Medulla oblongata (tissue), 1 donor: ENCODE measurements around the gene LTBP1.
"Not testable (repeated sequence)": the region's sequence is repeated elsewhere in the genome, so short reads cannot be mapped to it uniquely, and the experiment has no call there.

Experiments
- DNase-seq: peaks from one replicate; pipeline ENCODE4 v3.0.0-alpha.2; 2015; ENCODE audit errors: extremely low spot score

The LTBP1 gene

GRCh38 chr2:32963941-32964340, 17.2 kb downstream of the LTBP1 start:
- DNase-seq: no peak

- DNase-seq: no peak
Measured at GRCh38 chr2:32965523-32966171, 18.9 kb downstream of the LTBP1 start.

GRCh38 chr2:32969444-32970162, 22.9 kb downstream of the LTBP1 start:
- DNase-seq: no peak

DNA sequence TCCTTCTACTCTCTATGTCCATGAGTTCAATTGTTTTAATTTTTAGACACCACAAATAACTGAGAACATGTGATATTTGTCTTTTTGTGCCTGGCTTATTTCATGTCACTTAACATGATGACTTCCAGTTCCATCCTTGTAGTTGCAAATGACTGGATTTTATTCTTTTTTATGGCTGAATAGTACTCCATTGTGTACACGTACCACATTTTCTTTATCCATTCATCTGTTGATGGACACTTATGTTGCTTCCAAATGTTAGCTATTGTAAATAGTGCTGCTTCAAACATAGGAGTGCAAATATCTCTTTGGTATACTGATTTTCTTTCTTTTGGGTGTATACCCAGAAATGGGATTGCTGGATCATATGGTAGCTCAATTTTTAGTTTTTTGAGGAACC, 27.0 kb downstream of the LTBP1 start:
- not testable (repeated sequence) for DNase-seq

DNA sequence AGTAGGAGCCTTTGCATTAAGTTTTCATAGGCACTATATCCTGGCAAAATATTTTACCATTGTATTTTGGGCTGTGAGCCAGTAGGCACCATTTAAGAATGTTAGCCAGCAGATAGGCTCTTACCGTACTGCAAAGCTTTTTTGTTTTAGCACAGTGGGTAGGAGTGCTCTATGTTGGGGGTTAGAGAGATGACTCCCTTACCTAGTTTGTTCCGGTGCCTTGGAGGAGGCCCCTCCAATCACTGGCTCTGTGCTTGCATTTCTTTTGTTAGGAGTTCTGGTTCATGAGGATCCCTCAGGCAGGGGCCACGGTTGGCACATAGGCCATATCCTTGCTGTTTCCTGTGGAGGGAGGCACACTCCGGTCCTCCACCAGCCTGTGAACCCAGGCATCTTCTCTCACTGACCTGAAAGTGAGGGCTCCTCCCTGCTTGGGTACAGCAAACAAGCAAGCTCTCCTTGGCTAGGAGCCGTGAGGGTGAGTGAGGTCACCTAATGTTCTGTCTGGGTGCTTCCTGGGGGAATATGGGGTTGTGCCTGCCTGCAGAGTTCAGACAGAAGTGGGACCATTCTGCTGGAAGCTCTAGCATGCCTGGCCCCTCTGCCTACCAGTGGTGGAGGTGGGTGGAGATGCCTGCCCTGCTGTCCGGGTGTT, 29.8 kb downstream of the LTBP1 start:
- no peak for DNase-seq

DNA sequence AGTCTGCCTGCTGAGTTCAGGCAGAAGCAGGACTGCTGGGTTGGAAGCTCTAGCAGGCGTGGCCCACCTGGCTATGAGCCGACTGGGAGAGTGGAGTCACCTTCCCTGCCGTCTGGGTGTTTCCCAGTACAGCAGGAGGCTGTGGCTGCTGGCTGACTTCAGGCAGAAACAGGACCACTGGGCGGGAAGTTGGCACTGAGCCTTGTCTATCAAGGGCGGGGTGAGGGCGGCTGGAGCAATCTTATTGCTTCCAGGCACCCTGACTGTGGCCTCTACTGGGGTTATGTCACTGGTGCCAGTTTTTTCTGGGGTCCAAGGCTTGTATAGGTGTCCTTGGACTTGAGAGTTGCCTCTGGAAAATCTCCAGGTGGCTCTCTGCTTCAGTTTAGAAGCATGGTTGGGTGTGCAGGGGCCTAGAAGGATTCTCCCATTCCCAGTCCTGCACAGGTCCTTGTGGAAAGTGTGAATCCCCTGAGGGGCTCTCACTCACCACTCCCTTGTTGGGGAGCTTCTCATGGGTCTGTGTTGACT, 30.5 kb downstream of the LTBP1 start:
- no peak for DNase-seq

DNA sequence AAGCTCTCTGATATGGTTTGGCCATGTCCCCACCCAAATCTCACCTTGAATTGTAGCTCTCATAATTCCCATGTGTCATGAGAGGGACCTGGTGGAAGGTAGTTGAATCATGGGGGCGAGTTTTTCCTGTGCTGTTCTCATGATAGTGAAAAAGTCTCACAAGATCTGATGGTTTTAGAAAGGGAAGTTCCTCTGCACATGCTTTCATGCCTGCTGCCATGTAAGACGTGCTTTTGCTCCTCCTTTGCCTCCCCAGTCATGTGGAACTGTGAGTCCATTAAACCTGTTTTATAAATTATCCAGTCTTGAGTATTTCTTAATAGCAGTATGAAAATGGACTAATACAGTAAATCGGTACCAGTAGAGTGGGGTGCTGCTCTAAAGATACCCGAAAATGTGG, 34.9 kb downstream of the LTBP1 start:
- no peak for DNase-seq

DNA sequence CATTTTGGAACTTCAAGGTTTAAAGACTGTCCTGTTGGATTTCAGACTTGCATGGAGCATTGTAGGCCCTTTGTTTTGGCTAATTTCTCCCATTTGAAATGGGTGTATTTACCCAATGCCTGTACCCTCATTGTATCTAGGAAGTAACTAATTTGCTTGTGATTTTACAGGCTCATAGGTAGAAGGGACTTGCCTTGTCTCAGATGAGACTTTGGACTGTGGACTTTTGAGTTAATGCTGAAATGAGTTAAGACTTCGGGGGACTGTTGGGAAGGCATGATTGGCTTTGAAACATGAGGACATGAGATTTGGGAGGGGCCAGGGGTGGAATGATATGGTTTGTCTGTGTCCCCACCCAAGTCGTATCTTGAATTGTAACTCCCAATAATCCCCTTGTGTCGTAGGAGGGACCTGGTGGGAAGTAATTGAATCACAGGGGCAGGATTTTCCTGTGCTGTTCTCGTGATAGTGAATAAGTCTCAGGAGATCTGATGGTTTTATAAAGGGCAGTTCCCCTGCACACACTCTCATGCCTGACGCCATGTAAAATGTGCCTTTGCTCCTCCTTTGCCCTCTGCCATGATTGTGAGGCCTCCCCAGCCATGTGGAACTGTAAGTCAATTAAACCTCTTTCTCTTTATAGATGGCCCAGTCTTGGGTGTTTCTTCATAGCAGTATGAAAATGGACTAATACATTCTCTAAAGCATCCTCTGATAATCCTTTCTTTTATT, 36.6 kb downstream of the LTBP1 start:
- DNase-seq: not testable (repeated sequence)

DNA sequence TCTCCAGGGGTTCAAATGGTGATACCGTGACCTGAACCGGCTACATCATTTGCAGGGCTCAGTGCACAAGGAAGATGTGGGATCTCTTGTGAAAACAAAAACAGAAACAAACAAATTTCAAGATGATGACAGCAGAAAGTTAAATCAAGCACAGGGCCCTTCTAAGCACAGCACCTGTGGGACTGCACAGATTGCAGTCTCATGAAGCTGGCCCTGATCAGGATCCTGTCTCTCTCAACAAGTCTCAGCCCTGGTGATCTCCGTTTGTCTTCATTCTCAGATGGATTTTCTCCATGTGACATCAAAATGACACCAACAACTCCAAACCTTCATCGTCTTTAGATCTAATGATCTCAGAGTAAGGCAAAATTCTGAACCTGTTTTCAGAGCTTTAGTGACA, 39.7 kb downstream of the LTBP1 start:
- no peak for DNase-seq

GRCh38 chr2:32988525-32988924, 41.8 kb downstream of the LTBP1 start:
- DNase-seq: no peak

GRCh38 chr2:32990556-32990955, 43.8 kb downstream of the LTBP1 start:
- DNase-seq: no peak

DNA sequence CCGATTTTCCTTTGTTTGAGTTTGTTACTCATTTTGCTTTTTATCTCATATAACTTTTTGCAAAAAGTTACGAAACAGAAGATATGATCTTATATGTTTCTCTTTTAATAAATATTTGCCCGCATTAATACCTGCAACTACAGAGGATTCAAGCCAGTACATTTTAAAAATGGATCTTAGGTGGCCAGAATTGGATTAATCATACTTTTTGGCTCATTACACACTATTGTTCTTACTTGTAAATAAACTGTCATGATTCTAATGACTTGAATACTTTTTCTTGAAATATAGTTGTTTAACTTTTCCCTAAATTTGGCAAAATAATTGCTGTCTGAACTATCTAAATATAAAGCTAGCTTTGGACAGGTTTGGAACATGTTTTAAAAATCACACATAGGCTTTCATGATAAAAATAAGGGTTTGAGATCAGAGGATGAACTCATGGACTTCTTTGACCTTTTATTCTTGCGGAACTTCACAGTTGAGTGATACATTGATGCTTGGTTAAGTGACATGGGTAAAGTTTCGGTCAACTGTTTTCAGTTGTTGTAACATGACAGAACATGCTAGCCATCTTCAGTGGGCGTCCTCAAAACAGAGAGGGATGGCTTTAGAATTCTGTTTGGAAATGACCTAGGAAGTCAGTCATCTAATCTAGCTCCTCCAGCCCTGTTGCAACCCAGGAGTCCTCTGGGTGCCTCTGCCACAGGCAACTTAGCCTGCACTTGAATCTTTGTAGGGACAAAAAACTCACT, 44.5 kb downstream of the LTBP1 start:
- DNase-seq: no peak

- DNase-seq: no peak
Measured at GRCh38 chr2:32993005-32993539, 46.3 kb downstream of the LTBP1 start.

DNA sequence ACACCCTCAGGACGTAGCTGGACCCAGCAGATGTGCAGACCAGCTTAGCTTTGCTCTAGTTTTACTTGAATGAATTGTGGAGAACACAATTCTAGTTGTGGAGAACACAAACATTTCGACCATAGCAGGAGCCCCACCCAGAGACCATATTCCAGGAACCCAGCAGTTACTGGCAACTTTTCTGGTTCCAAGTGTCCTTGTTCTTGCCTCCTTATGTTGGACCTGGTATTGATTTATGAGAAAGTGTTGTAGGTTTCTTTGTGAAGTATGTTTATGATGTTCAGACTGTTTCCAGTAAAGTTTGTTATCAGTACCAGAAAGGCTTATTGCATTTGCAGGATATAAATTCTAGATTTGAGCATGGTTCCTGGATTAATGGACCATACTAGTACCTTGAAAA, 51.0 kb downstream of the LTBP1 start:
- DNase-seq: no peak

- DNase-seq: no peak
Measured at GRCh38 chr2:33000986-33001385, 54.2 kb downstream of the LTBP1 start.

DNA sequence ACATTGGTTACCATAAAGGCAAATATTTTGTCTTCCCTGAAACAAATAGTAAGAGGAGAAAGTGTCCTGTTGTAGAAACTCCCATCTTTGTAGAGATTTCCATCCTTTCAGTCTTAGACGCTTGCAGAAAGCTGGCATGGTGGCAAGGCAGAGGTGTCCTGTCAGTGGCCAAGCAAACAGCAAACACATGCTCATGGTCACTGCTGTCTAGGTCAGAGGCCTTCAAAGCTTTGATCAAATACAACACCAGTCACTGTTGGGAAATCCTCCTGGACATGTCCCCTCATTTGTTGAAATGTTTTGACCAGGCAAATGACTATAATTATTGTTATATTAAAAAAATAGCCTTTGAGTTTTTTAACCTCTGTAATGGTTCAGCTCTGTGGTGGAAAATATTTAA, 55.1 kb downstream of the LTBP1 start:
- DNase-seq: no peak

GRCh38 chr2:33002863-33003262, 56.1 kb downstream of the LTBP1 start:
- no peak for DNase-seq

- no peak for DNase-seq
Measured at GRCh38 chr2:33005057-33005456, 58.3 kb downstream of the LTBP1 start.

DNA sequence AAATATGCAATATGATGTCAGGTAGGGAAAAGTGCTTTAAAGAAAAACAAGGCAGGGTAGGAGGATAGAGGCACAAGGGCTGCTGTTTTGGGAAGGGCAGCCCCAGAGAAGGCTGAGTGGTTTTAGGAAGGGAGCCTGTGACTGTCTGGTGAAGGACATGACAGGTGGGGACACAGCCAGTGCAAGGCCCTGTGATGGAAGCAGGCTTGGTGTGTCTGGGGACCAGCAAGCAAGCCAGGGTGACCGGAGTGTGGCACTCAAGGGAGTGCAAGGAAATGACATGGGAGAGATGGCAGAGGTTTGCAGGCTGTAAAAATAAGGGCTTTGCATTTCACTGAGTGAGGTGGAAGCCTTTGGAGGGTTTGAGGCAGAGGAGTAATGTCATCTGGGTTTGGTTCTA, 62.0 kb downstream of the LTBP1 start:
- DNase-seq: no peak

DNA sequence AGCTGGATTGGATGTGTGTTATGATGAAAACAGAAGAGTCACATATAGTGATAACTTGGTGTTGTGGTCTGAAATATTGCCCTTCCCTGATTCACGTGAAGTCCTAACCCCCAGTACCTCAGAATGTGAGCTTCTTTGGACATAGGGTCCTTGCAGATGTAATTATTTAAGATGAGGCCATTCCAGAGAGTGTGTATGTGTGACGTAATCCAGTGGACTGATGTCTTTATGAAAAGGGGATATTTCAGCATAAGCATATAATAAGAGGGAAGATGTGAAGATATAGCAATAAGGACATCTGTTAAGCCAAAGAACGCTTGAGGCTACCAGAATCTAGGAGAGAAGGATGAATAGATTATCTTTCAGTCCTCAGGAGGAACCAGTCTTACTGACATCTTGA, 62.5 kb downstream of the LTBP1 start:
- no peak for DNase-seq

GRCh38 chr2:33011373-33011772, 64.6 kb downstream of the LTBP1 start:
- DNase-seq: no peak
